Measurements from ENCODE around the gene KRT4.
"Not testable (repeated sequence)": the region's sequence is repeated elsewhere in the genome, so short reads cannot be mapped to it uniquely, and the experiment has no call there.

Gene KRT4

DNA sequence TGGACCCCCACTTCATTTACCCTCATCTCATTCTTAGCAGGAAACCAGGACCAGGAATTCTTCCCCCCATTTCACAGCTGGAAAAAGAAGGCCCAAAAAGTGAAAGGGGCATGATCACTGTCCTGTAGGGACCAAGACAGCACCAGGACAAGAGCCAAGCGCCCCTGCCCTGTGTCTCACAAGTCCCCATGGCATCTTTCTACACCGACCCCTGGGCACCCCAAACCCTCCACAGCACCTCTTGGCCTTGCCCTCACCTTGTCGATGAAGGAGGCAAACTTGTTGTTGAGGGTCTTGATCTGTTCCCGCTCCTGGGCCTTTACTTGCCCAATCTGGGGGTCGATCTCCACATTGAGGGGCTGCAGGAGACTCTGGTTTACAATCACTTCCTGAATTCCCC, 37.5 kb downstream of the KRT4 start:
- DNase-seq (ENCODE audit: low read depth in 1 of 2, low spot score in 1 of 2): no peak

DNA sequence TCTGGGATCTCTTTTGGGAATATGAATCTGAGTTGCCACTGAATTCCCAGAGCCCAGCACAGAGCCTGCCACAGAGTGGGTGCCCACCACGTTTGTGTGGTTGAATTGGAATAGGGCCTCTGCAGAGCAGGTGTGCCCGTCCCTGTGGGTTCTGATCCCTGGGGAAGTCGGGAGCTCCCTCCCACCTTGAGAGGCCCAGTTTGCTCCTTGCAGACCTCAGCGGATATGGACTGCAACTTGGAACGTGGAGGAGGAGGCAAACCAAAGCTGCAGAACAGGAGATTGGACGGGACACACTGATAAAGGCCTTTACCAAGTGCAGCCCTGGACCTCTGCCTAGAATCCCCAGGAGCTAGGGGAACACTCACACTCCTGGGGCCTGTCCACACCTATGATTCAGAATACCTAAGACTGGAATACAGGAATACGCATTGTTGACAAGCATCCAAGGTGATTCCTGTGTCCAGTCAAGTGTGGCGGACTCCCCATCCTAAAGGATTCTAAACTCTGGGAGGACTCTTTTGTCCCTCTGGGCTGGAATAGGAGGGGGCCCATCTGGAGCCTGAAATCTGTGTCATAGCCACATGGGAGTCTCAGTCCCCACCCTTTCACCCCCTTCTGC, 39.2 kb downstream of the KRT4 start:
- no peak for DNase-seq (ENCODE audit: low read depth in 1 of 2, low spot score in 1 of 2)

DNA sequence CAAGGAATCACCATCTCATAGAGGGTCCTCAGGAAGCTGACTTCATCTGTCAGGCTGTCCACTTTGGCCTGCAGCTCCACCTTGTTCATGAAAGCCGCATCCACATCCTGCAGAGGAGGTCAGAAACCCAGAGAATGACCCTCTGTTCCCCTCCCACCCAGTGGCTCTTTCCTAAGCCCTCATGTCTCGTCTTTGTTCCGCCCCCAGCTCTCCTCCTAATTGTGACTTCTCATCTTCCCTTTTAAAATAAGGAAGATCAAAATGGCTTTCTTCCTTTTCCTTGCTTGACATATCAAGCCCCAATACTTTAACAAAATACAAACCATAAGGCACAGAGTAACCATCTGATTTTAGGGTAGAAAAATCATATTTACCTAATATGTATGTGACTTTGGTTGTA, 41.1 kb downstream of the KRT4 start:
- no peak for DNase-seq (ENCODE audit: low read depth in 1 of 2, low spot score in 1 of 2)

DNA sequence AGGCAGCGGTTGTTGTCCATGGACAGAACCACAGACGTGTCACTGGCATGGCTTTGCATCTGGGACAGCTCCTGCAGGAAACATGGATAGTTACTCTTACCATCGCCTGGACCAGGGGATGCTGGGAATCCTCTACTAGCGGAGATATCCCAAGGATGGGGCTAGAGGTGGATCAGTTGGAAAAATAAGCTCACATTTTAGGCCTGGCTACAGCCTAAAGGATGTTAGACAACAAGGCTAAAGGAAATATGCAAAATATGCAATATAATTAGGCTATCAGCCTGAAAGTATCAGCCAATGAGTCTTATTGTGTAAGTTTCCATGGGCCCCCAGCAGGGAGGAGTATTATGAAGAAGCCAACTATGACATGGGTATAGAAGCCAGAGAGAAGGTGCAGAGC, 41.7 kb downstream of the KRT4 start:
- no peak for DNase-seq (ENCODE audit: low read depth in 1 of 2, low spot score in 1 of 2)

- no peak for DNase-seq (ENCODE audit: low read depth in 1 of 2, low spot score in 1 of 2)
Measured at GRCh38 chr12:52771505-52771904, 42.4 kb downstream of the KRT4 start.

DNA sequence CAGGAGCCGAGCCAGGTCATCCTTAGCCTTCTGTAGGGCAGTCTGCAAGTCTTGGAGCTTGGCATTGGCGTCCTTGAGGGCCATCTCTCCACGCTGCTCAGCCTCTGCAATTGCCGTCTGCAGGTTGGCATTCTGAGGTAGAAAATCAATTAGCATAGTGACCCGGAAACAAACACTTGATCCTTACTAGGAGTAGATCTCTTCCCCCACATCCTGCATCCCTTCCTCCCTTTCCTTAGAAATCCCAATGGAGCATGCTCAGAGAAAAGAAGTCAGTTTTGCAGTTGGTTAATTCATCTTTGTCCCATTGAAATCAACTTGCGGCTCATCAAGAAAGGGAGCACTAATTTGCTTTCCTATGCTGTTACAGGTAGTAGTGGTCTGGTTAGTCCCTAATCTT, 42.8 kb downstream of the KRT4 start:
- DNase-seq (ENCODE audit: low read depth in 1 of 2, low spot score in 1 of 2): no peak

DNA sequence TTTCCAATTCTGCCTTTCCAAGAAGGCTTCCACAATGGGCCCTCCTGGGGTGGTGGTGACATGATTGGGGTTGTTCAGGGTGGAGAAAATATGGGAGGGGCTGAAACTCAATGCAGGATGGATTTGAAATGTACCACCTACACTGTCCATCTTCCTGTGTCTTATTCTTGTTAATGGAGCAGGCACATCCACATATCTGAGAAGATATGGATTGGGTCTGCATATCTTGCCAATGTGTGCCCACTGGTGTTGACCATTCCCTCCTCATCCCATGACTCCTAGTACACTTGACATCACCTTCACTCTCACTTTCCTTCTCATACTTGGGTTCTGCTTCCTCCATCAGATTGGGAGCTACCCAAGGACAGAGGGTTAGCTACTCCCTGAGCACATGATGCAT, 44.0 kb downstream of the KRT4 start:
- DNase-seq (ENCODE audit: low read depth in 1 of 2, low spot score in 1 of 2): no peak

GRCh38 chr12:52769354-52769753, 44.6 kb downstream of the KRT4 start:
- DNase-seq (ENCODE audit: low read depth in 1 of 2, low spot score in 1 of 2): no peak

GRCh38 chr12:52768479-52769200, 45.3 kb downstream of the KRT4 start:
- DNase-seq (ENCODE audit: low read depth in 1 of 2, low spot score in 1 of 2): no peak

DNA sequence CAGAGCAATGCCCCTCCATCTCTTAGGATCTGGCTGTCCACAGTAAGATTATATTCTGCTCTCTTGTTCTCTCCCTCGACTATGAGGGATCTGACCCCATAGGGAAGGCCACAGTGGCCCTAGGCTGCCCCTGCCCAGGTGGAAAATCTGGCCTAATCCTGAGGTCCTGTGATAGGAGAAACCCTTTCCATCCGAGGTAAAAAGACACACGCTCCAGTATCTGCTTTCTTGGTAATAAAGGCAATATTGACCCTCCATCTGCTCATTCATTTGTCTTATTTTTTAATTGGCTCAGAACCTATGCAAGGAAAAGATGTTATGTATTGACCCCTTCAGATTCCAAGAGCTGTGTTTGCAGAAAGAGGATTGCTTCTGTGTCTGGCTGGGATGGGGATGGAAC, 46.5 kb downstream of the KRT4 start:
- no peak for DNase-seq (ENCODE audit: low read depth in 1 of 2, low spot score in 1 of 2)

- no peak for DNase-seq (ENCODE audit: low read depth in 1 of 2, low spot score in 1 of 2)
Measured at GRCh38 chr12:52767020-52767379, 46.9 kb downstream of the KRT4 start.

DNA sequence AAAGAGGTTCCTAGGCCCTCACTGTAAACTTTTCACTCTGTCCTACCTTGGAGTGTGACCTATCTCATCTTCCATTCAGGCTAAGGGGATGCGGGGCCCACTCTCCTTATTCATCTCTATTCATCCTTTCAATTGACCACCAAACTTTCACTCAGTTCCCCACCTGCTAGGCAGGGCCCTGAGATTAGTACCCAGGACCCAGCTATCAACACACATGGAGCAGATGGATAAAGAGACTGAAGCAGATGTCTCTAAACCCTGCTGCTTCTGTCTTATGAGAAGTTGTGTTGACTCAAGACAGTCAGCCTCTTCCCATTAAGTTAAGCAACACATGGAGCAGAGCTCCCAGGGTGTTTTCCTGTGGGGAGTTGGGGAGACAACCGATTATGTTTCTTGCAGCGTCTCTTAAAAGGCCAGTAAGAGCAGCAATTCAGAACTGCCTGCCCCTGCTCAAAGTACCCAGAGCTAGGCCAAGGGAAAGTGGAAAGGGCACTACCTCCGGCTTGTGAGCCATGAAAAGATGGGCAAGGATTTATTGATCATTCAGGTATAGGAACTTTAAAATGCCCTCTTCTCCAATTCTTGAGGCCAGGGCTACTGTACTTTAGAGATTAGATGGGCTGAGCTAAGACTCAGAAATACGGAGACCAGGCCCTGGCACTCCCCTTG, 47.4 kb downstream of the KRT4 start:
- no peak for DNase-seq (ENCODE audit: low read depth in 1 of 2, low spot score in 1 of 2)

- DNase-seq (ENCODE audit: low read depth in 1 of 2, low spot score in 1 of 2): no peak
Measured at GRCh38 chr12:52765702-52766101, 48.2 kb downstream of the KRT4 start.

GRCh38 chr12:52763991-52764390, 49.9 kb downstream of the KRT4 start:
- DNase-seq (ENCODE audit: low read depth in 1 of 2, low spot score in 1 of 2): no peak

- no peak for DNase-seq (ENCODE audit: low read depth in 1 of 2, low spot score in 1 of 2)
Measured at GRCh38 chr12:52763036-52763659, 50.8 kb downstream of the KRT4 start.

- no peak for DNase-seq (ENCODE audit: low read depth in 1 of 2, low spot score in 1 of 2)
Measured at GRCh38 chr12:52761802-52762201, 52.1 kb downstream of the KRT4 start.

DNA sequence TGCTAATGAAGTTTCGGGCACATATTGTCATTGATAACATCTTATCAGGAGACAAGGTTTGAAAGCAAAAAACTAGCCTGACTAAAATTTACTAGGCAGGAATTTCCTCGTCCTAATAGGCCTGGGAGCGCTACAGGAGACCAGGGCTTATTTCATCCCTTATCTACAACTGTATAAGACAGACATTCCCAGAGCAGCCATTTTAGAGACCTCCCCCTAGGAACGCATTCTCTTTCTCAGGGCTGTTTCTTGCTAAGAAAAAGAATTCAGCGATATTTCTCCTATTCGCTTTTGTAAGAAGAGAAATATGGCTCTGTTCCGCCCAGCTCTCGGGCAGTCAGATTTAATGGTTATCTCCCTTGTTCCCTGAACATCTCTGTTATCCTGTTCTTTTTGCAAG, 52.7 kb downstream of the KRT4 start:
- DNase-seq (ENCODE audit: low read depth in 1 of 2, low spot score in 1 of 2): not testable (repeated sequence)

DNA sequence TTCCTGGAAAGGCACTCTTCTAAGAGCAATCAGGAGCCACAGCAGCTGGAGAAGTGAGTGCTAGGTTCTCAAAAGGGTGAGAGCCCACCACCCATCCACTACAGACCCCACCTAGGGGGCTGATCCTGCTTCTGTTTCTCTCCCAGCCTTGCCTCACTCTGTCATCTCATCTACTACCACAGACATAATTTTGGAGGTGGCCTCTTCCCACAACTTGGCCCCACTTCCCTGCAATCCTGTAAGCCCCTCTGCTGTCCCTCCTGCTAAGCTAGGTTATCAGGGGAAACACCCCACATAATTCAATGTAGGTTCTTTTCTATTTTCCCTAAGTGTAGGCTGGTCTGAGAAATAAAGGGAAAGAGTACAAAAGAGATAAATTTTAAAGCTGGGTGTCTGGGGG, 53.3 kb downstream of the KRT4 start:
- DNase-seq (ENCODE audit: low read depth in 1 of 2, low spot score in 1 of 2): no peak

- no peak for DNase-seq (ENCODE audit: low read depth in 1 of 2, low spot score in 1 of 2)
Measured at GRCh38 chr12:52759695-52760094, 54.2 kb downstream of the KRT4 start.

- DNase-seq (ENCODE audit: low read depth in 1 of 2, low spot score in 1 of 2): no peak
Measured at GRCh38 chr12:52759218-52759617, 54.7 kb downstream of the KRT4 start.

DNA sequence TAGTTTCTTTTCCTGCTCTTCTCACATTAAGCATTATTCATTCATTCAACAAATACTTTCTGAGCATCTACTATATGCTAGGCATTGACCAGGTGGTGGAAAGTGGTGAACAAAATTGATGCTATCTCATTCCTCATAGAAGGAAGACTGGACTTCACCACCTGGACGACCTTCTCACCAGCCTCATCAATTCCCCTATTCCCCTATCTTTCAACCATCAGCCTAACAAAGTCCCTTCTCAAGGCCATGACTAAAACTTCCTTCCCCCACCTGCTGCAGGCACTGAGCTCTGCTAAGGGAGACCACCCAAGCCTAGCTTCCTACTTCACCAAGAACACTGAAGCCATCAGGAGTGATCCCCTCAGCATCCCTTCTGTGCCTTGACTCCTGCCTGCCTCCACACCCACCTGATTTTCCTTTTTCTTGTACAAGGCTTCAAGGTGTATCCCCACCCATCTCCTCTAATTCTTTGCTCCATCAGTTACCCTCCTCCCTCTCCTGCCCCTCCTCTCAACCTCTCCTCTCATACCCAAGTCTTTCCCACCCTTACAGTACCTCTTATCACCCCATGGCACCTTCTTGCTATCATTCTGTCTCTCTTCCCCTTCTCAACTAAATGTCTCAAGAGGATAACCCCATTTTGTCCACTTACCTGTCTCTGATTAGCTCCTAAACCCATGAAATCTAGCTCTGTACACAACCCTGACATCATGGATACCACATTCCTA, 56.3 kb downstream of the KRT4 start:
- no peak for DNase-seq (ENCODE audit: low read depth in 1 of 2, low spot score in 1 of 2)
